ENCODE measurements around the gene ENHO. TPM values are rescaled to one million over a fixed set of nuclear protein-coding genes. Genes with fewer than 3 reads are reported as not detected.

The ENHO gene
- total RNA-seq, 1 donor from 2014 or later = 0.86 TPM

DNA sequence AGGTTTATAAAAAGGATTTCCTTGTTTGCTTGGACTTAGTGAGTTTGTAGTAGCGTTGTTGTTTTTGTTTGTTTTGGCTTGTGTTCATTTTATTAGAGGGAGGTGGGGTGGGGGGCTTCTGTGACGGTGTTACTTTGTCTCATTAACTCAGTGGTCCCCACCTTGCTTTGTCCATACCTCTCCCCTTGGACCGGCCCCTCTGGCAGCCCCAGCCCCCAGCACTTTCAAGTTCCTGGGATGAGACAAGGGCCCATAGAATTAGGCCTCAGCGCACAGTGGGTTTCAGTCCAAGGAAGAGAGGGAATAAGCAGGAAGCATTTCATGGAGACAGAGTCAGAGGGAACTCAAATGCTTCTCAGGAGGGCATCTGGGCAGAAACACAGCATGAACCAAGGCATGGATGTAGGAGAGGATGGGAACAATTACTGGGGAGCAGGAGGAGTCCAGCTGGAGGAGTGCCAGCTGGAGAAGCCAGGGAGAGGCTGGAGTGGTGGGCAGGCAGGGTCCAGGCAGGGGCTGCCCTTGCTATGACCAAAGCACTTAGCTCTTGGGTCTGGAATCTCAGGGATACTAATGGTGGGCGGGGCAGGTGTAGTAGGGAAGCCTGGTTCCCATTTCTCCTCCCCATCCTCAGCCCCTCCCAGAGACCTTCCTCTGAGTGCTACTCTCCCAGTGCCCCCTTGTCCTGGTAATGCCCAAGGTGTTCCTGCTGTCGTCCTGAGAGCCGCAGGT is 23.5 kb upstream of the ENHO start:
- Mint-ChIP-seq H3K4me3 (ENCODE audit: unreplicated experiment) (no peak overlapping the region), H3K4me1 (ENCODE audit: unreplicated experiment) (no peaks in the 10 kb centered on the region), H3K9me3 (ENCODE audit: unreplicated experiment) (no peaks in the 10 kb centered on the region), H3K36me3 (ENCODE audit: unreplicated experiment) (no peaks in the 10 kb centered on the region), H3K27ac (ENCODE audit: unreplicated experiment) (no peak overlapping the region), H3K27me3 (ENCODE audit: unreplicated experiment) (peaks cover 40% of the 10 kb centered on the region)
- DNase-seq (ENCODE audit: extremely low spot score, unreplicated experiment) = no peak
- TF ChIP-seq, protein P1, sequence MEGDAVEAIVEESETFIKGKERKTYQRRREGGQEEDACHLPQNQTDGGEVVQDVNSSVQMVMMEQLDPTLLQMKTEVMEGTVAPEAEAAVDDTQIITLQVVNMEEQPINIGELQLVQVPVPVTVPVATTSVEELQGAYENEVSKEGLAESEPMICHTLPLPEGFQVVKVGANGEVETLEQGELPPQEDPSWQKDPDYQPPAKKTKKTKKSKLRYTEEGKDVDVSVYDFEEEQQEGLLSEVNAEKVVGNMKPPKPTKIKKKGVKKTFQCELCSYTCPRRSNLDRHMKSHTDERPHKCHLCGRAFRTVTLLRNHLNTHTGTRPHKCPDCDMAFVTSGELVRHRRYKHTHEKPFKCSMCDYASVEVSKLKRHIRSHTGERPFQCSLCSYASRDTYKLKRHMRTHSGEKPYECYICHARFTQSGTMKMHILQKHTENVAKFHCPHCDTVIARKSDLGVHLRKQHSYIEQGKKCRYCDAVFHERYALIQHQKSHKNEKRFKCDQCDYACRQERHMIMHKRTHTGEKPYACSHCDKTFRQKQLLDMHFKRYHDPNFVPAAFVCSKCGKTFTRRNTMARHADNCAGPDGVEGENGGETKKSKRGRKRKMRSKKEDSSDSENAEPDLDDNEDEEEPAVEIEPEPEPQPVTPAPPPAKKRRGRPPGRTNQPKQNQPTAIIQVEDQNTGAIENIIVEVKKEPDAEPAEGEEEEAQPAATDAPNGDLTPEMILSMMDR (IDR thresholded peaks at IDR 0.05) = no peak

DNA sequence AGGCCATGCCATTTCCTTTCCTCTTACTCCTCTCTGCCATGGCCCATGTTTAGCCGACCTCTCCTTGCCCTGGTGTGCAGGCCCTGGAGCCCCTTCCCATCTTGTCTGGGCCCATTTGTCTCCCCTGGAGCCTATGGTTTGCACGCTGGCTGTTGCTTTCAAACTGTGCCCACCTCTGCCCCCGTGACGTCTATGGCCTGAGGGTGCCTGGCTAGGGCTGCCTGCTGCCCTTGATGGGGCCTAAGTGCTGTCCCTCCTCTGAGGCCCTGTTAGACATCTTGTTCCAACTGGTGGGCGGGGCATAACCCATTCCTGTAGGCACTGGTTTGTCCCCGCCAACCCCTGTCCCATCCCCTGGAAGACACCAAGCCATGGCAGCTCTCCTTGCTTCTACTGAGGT is 22.7 kb upstream of the ENHO start:
- H3K36me3 Mint-ChIP-seq (ENCODE audit: unreplicated experiment) = no peaks in the 10 kb centered on the region
- no peak for DNase-seq (ENCODE audit: extremely low spot score, unreplicated experiment)
- no peak overlapping the region for H3K27ac Mint-ChIP-seq (ENCODE audit: unreplicated experiment)
- no peak overlapping the region for H3K4me3 Mint-ChIP-seq (ENCODE audit: unreplicated experiment)
- peaks cover 45% of the 10 kb centered on the region for H3K27me3 Mint-ChIP-seq (ENCODE audit: unreplicated experiment)
- no peaks in the 10 kb centered on the region for H3K4me1 Mint-ChIP-seq (ENCODE audit: unreplicated experiment)
- TF ChIP-seq, protein P1 (IDR thresholded peaks at IDR 0.05) = no peak
- no peaks in the 10 kb centered on the region for H3K9me3 Mint-ChIP-seq (ENCODE audit: unreplicated experiment)

DNA sequence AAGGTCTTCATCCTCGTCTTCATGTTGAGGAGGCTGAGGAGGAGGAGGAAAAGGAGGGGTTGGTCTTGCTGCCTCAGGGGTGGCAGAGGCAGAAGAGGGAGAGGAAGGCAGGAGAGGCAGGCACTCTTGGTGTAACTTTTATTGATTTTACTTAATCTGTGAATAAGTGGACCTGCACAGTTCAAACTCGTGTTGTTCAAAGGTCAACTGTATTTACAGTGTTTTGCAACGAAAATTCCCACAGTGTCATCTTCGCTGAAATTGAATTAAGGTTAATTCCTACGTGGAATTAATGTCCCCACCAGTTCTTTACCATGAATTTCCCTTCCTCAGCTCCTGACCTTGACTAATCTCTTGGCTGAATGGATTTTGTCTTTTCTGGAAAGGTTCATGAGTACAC is 21.2 kb upstream of the ENHO start:
- Mint-ChIP-seq H3K27ac (ENCODE audit: unreplicated experiment) (no peak overlapping the region), H3K4me1 (ENCODE audit: unreplicated experiment) (no peaks in the 10 kb centered on the region), H3K9me3 (ENCODE audit: unreplicated experiment) (no peaks in the 10 kb centered on the region), H3K27me3 (ENCODE audit: unreplicated experiment) (peaks cover 48% of the 10 kb centered on the region), H3K4me3 (ENCODE audit: unreplicated experiment) (no peak overlapping the region), H3K36me3 (ENCODE audit: unreplicated experiment) (no peaks in the 10 kb centered on the region)
- DNase-seq (ENCODE audit: extremely low spot score, unreplicated experiment) = no peak
- TF ChIP-seq, protein P1 (IDR thresholded peaks at IDR 0.05) = no peak

DNA sequence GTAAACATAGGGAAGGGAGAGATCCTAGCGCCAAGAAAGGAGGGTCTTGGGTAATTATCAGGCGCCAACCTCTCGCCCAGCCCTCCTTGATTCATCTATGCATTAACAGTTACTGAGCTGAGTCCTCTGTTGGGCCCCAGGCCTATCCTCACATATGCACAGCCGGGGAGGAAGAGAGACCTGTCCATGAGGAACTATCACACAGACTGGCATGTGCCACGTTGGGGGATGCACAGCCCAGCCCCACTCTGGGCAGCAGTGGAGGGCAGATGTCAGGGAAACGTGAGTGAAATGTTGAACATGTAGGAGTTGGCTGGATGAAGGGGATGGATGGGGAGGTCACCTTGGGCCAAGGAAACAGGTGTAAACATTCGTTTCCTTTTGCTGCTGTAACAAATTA is 18.8 kb upstream of the ENHO start:
- Mint-ChIP-seq H3K27me3 (ENCODE audit: unreplicated experiment) (peaks cover 55% of the 10 kb centered on the region), H3K36me3 (ENCODE audit: unreplicated experiment) (no peaks in the 10 kb centered on the region), H3K9me3 (ENCODE audit: unreplicated experiment) (no peaks in the 10 kb centered on the region), H3K27ac (ENCODE audit: unreplicated experiment) (no peak overlapping the region), H3K4me3 (ENCODE audit: unreplicated experiment) (no peak overlapping the region), H3K4me1 (ENCODE audit: unreplicated experiment) (no peaks in the 10 kb centered on the region)
- TF ChIP-seq, protein P1 (IDR thresholded peaks at IDR 0.05) = no peak
- DNase-seq (ENCODE audit: extremely low spot score, unreplicated experiment) = no peak

DNA sequence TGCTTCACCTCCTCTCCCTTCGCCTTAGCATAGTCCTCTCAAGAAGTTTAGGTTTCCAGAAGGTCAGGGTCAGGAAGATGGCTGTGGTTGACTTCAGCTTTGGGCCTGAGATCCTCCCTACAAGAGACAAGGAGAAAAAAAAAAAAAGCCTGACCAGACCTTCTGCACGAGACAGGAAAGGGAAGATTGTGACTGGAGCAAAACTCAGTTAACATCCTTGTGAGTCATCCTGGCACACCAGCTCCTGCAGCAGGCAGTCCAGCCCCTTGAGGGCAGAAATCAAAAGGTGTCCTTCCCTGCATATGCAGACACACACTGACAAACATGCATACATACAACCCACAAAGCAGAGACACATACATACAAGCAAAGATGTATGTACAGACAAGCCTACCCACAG is 18.0 kb upstream of the ENHO start:
- Mint-ChIP-seq H3K27ac (ENCODE audit: unreplicated experiment) (no peak overlapping the region), H3K9me3 (ENCODE audit: unreplicated experiment) (no peaks in the 10 kb centered on the region), H3K4me1 (ENCODE audit: unreplicated experiment) (no peaks in the 10 kb centered on the region), H3K36me3 (ENCODE audit: unreplicated experiment) (no peaks in the 10 kb centered on the region), H3K27me3 (ENCODE audit: unreplicated experiment) (peaks cover 58% of the 10 kb centered on the region), H3K4me3 (ENCODE audit: unreplicated experiment) (no peak overlapping the region)
- TF ChIP-seq, protein P1 (IDR thresholded peaks at IDR 0.05) = no peak
- DNase-seq (ENCODE audit: extremely low spot score, unreplicated experiment) = no peak
